ENCODE data around the gene BCL11B. TPM values are rescaled to one million over a fixed set of nuclear protein-coding genes. Genes with fewer than 3 reads are reported as not detected.

Gene BCL11B
- total RNA-seq, 1 donor from 2014 or later, result 0.16 TPM

- H3K36me3 Mint-ChIP-seq (ENCODE audit: unreplicated experiment), result no peaks in the 10 kb centered on the region
- no peak overlapping the region for H3K27ac Mint-ChIP-seq (ENCODE audit: unreplicated experiment)
- no peaks in the 10 kb centered on the region for H3K9me3 Mint-ChIP-seq (ENCODE audit: unreplicated experiment)
- no peak for TF ChIP-seq CTCF (IDR thresholded peaks at IDR 0.05)
- no peaks in the 10 kb centered on the region for H3K4me1 Mint-ChIP-seq (ENCODE audit: unreplicated experiment)
- H3K27me3 Mint-ChIP-seq (ENCODE audit: unreplicated experiment), result peaks cover 12% of the 10 kb centered on the region
- no peak overlapping the region for H3K4me3 Mint-ChIP-seq (ENCODE audit: unreplicated experiment)
- peak; percentile 80 for DNase-seq (ENCODE audit: extremely low spot score, unreplicated experiment)
Observed at GRCh38 chr14:99136047-99136400, 136.0 kb downstream of the BCL11B start.

GRCh38 chr14:99134516-99135046 is 137.4 kb downstream of the BCL11B start:
- Mint-ChIP-seq H3K36me3 (ENCODE audit: unreplicated experiment) (no peaks in the 10 kb centered on the region), H3K4me1 (ENCODE audit: unreplicated experiment) (no peaks in the 10 kb centered on the region), H3K9me3 (ENCODE audit: unreplicated experiment) (no peaks in the 10 kb centered on the region), H3K27me3 (ENCODE audit: unreplicated experiment) (peaks cover 12% of the 10 kb centered on the region), H3K27ac (ENCODE audit: unreplicated experiment) (no peak overlapping the region), H3K4me3 (ENCODE audit: unreplicated experiment) (no peak overlapping the region)
- DNase-seq (ENCODE audit: extremely low spot score, unreplicated experiment), result peak; percentile 65
- no peak for TF ChIP-seq CTCF (IDR thresholded peaks at IDR 0.05)

GRCh38 chr14:99133636-99134515 is 138.1 kb downstream of the BCL11B start:
- H3K4me1 Mint-ChIP-seq (ENCODE audit: unreplicated experiment), result no peaks in the 10 kb centered on the region
- H3K27ac Mint-ChIP-seq (ENCODE audit: unreplicated experiment), result no peak overlapping the region
- no peaks in the 10 kb centered on the region for H3K9me3 Mint-ChIP-seq (ENCODE audit: unreplicated experiment)
- DNase-seq (ENCODE audit: extremely low spot score, unreplicated experiment), result peak; percentile 82
- no peaks in the 10 kb centered on the region for H3K36me3 Mint-ChIP-seq (ENCODE audit: unreplicated experiment)
- peaks cover 9% of the 10 kb centered on the region for H3K27me3 Mint-ChIP-seq (ENCODE audit: unreplicated experiment)
- no peak overlapping the region for H3K4me3 Mint-ChIP-seq (ENCODE audit: unreplicated experiment)
- no peak for TF ChIP-seq CTCF (IDR thresholded peaks at IDR 0.05)

- Mint-ChIP-seq H3K4me1 (ENCODE audit: unreplicated experiment) (no peaks in the 10 kb centered on the region), H3K9me3 (ENCODE audit: unreplicated experiment) (no peaks in the 10 kb centered on the region), H3K27me3 (ENCODE audit: unreplicated experiment) (peaks cover 6% of the 10 kb centered on the region), H3K4me3 (ENCODE audit: unreplicated experiment) (no peak overlapping the region), H3K27ac (ENCODE audit: unreplicated experiment) (no peak overlapping the region), H3K36me3 (ENCODE audit: unreplicated experiment) (no peaks in the 10 kb centered on the region)
- TF ChIP-seq CTCF (IDR thresholded peaks at IDR 0.05), result no peak
- DNase-seq (ENCODE audit: extremely low spot score, unreplicated experiment), result peak; percentile 60
Observed at GRCh38 chr14:99132821-99133635, 139.0 kb downstream of the BCL11B start.
